ENCODE measurements around the gene NKAP. TPM values are rescaled to one million over a fixed set of nuclear protein-coding genes. Genes with fewer than 3 reads are reported as not detected.

NKAP gene
- 5.5 and 5.6 TPM in 2 replicates for total RNA-seq

DNA sequence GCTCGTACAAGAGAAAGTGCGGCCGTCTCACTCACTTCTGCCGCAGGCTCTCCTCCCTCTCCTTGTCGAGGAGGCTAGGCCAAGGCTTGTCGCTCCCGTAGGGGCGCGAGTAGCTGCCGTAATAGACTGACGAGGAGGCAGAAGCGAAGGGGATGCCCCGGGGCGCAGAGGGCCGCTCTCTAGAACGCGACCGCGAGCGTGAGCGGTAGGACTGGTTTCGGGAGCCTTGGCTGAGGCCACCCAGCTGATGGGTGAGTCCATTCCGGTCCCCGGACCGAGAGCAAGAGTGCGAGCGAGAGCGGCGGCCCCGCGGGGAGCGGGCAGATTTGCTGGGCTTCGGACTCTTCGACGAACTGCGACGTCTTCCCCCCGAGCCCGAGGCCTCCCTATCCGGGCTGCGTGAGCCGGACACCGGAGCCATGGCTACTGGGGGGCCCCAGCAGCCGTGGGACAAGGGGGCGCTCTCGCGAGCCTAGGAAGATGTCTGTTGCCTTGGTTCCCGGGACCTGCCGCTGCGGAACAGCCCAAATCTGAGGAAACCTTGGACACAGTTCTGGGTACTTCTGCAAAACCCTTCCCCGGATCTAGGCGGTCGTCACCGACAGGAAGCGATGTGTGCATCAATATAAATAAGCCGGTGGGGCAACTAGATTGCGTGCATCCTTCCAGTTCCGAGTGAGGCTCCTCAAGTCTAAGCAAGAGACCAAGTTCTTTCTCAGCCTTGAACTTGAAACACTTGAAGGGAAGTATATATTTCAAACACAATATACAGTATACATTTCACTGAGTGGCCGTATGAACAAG, at the start of gene NKAP:
Gene NKAP, minus strand, starts transcription at position 567 of the 804 bp plus-strand sequence. Its CDS starts 146 bp downstream, at position 421.

DNA sequence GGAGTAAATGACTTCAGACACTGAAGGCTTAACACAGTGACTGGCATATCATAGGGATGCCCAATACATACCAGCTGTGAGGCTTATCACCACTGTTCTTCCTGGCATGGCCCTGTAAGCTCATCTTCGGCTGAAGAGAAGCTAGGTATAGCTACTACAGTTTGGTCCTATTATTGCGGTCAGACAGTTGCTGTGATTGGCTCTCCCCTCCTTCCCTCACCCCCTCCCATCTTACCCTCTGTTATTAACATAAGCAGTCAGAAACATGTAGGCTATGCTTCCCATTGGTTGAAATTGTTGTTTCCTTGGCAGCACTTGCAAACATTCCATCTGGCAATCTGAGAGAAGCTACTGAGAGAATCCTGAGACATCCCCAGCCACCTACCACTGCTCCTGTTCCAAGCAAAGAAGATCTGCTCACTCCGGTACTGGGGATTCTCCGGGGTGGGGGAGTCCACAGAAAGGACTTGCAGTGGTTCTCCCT, 47.7 kb downstream of the NKAP start, which contains the start of gene AKAP14:
Gene AKAP14, plus strand, starts transcription at position 51 of the 484 bp plus-strand sequence. CDS start 7,331 bp downstream, outside the sequence.

DNA sequence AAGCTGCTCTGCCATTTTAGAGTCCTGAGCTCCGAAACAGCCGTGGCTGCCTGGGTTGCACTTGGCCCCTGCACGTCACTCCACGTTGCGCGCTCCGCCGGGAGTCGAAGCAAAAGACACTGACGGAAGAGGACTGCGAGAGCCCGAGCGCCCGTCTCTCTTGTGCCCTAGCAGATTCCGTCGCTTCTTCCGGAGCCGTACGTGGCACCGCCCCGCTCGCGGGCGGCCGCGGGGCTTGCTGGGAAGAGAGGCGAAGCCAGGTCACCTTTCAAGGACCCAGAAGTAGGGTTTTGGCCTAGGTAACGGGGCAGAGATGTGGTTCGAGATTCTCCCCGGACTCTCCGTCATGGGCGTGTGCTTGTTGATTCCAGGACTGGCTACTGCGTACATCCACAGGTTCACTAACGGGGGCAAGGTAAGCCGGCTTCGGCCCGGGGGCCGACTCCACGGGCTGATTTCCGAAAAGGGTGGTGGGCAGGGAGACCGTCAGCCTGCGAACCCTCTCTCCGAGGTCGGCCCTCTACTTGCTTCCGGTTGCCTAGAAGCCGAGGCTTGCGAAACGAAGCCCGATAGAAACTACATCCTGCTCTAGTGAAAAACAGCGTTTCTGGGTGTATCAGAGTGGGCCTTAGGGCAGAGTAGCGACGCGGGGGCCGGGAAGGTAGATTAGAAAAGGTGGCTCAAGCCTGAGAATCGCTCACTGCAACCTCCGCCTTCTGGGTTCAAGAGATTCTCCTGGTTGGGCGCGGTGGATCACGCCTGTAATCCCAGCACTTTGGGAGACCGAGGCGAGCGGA, 71.8 kb downstream of the NKAP start, which contains the start of the genes NDUFA1 and RNF113A:
Gene NDUFA1, plus strand, starts transcription at position 234 of the 797 bp plus-strand sequence. Its CDS starts 80 bp downstream, at position 314.
Gene RNF113A, minus strand, starts transcription at position 135 of the 797 bp plus-strand sequence. Its CDS starts 120 bp downstream, at position 15.

Other genes with a start within 250 kb of the NKAP start
- gene SOWAHD, start 185.2 kb downstream of the NKAP start, total RNA-seq = not detected in 2 replicates
- gene RPL39, start 152.1 kb downstream of the NKAP start, total RNA-seq = 1,694 and 2,039 TPM in 2 replicates
- 4.1 and 4.9 TPM in 2 replicates for gene UPF3B, start 90.8 kb downstream of the NKAP start, total RNA-seq
- 10.4 and 13.0 TPM in 2 replicates for gene RNF113A, start 72.0 kb downstream of the NKAP start, total RNA-seq
- gene NDUFA1, start 71.9 kb downstream of the NKAP start, total RNA-seq = 54.2 and 66.2 TPM in 2 replicates
- not detected in 2 replicates for gene AKAP14, start 47.9 kb downstream of the NKAP start, total RNA-seq
- gene RHOXF2B, start 133.9 kb upstream of the NKAP start, total RNA-seq = not detected in 2 replicates
- not detected in 2 replicates for gene RHOXF1, start 172.2 kb upstream of the NKAP start, total RNA-seq
- gene RHOXF2, start 214.9 kb upstream of the NKAP start, total RNA-seq = not detected in 2 replicates